Hematopoietic multipotent progenitor cell treated with erythropoietin and hydrocortisone succinate and interleukin-3 and kit ligand, for 17 days (in vitro differentiated cells): ENCODE measurements around the gene TRIM29.

Experiments used
- DNase-seq: peaks from one replicate; pipeline ENCODE4 v3.0.0-alpha.2; 2015; ENCODE audit warnings: low spot score

TRIM29 gene

GRCh38 chr11:120122924-120123683, 14.8 kb downstream of the TRIM29 start:
- DNase-seq = no peak

GRCh38 chr11:120121914-120122473, 15.9 kb downstream of the TRIM29 start:
- DNase-seq = no peak

GRCh38 chr11:120121336-120121735, 16.6 kb downstream of the TRIM29 start:
- no peak for DNase-seq

GRCh38 chr11:120120805-120121335, 17.0 kb downstream of the TRIM29 start:
- DNase-seq = no peak

- DNase-seq = no peak
Observed at GRCh38 chr11:120119121-120119520, 18.8 kb downstream of the TRIM29 start.

- no peak for DNase-seq
Observed at GRCh38 chr11:120117991-120118390, 19.9 kb downstream of the TRIM29 start.

- no peak for DNase-seq
Observed at GRCh38 chr11:120116966-120117365, 20.9 kb downstream of the TRIM29 start.

- DNase-seq = no peak
Observed at GRCh38 chr11:120115272-120116000, 22.5 kb downstream of the TRIM29 start.

- DNase-seq = no peak
Observed at GRCh38 chr11:120112174-120112796, 25.6 kb downstream of the TRIM29 start.

- no peak for DNase-seq
Observed at GRCh38 chr11:120109531-120109930, 28.4 kb downstream of the TRIM29 start.

GRCh38 chr11:120108785-120109168, 29.1 kb downstream of the TRIM29 start:
- DNase-seq = no peak

- DNase-seq = peak; percentile 45
Observed at GRCh38 chr11:120108154-120108784, 29.6 kb downstream of the TRIM29 start.

- no peak for DNase-seq
Observed at GRCh38 chr11:120107692-120108091, 30.2 kb downstream of the TRIM29 start.

GRCh38 chr11:120106354-120107150, 31.4 kb downstream of the TRIM29 start:
- no peak for DNase-seq

GRCh38 chr11:120105576-120105975, 32.3 kb downstream of the TRIM29 start:
- no peak for DNase-seq

- no peak for DNase-seq
Observed at GRCh38 chr11:120104041-120104565, 33.8 kb downstream of the TRIM29 start.

- no peak for DNase-seq
Observed at GRCh38 chr11:120102864-120103122, 35.1 kb downstream of the TRIM29 start.

- DNase-seq = no peak
Observed at GRCh38 chr11:120102050-120102863, 35.7 kb downstream of the TRIM29 start.

- DNase-seq = no peak
Observed at GRCh38 chr11:120098503-120099020, 39.4 kb downstream of the TRIM29 start.
